Activated CD8-positive, alpha-beta memory T cell treated with anti-CD3 and anti-CD28 coated beads for 48 hours (primary cell): ENCODE results near the gene POLN.

ENCODE experiments used
- DNase-seq, 3 experiments: peaks; one replicate each; pipeline ENCODE4 v3.0.0-alpha.2; 2020; ENCODE audit warnings: low read depth in 2 of 3, low spot score in 2 of 3

The POLN gene

GRCh38 chr4:2087170-2087569, 154.8 kb downstream of the POLN start:
- no peak for DNase-seq

GRCh38 chr4:2085496-2085901, 156.4 kb downstream of the POLN start:
- no peak for DNase-seq

- no peak for DNase-seq
Measured at GRCh38 chr4:2084316-2084715, 157.6 kb downstream of the POLN start.

- no peak for DNase-seq
Measured at GRCh38 chr4:2083826-2084160, 158.1 kb downstream of the POLN start.

- DNase-seq: no peak
Measured at GRCh38 chr4:2083116-2083825, 158.7 kb downstream of the POLN start.

DNA sequence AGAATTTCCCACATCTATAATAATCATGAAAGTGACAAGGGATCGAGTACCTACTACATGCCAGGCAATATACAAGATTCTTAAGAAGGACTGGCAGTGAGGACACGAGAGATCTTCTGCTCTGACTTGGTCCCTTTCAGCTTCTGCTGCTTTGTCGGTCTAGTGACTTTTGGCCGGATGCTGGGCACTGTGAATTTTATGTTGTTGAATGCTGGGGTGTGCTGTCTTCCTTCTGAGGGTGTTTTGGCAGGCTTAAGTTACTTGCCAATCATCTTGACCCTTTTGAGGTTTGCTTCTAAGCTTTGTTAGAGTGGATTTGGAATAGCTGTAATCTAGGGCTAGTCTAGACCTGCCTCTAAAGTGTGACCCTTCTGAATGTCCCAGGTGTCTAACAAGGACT, 159.3 kb downstream of the POLN start:
- DNase-seq: no peak

DNA sequence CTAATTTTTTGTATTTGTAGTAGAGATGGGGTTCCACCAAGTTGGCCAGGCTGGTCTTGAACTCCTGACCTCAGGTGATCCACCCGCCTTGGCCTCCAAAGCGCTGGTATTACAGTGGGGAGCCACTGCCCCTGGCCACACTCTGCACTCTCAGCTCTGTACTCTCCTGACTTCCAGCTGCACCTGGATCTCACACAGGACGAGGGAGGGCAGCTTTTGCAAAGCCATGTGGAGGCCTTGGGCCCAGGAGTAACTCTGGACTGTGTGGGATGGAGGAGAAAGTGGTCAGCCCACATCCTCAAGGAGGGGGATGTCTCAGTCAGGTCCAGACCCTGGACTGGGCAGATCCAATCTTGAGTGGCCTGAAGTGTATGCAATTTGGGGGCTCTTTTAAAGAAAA, 159.8 kb downstream of the POLN start:
- no peak for DNase-seq

- DNase-seq: no peak
Measured at GRCh38 chr4:2081540-2081939, 160.4 kb downstream of the POLN start.

- no peak for DNase-seq
Measured at GRCh38 chr4:2080429-2081300, 161.3 kb downstream of the POLN start.

- DNase-seq: no peak
Measured at GRCh38 chr4:2079926-2080325, 162.0 kb downstream of the POLN start.

DNA sequence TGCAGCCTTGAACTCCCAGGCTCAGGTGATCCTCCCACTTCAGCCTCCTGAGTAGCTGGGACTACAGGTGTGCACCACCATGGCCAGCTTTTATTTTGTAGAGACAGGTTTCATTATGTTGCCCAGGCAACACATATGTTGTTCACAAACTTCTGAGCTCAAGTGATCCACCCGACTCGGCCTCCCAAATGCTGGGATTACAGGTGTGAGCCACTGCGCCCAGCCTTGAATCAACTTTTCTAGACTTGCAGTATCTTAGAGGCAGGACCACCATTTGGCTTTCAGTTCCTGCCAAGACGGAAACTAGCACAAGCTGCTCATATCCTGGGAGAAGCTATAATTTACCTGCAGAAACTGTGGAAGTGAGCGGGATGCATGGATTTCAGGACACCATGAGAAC, 162.9 kb downstream of the POLN start:
- DNase-seq: no peak

DNA sequence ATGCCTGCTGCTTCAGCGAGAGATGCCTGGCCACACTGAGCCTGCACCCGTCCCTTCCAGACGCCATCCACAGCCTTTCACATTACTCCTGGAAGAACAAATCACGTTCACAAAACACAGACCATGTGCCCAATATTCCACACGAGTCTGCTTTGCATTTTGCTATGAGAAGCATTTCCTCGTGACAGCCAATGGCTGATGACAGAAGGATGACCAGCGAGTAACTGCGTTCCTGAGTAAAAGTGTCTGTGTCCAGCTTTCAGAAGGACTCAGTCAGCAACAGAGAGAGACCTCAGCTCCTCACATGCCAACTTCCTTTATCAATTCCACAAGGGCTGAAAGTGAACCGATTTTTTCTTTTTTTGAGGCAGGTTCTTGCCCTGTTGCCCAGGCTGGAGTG, 163.3 kb downstream of the POLN start:
- DNase-seq: no peak

- no peak for DNase-seq
Measured at GRCh38 chr4:2077537-2078460, 164.1 kb downstream of the POLN start.

DNA sequence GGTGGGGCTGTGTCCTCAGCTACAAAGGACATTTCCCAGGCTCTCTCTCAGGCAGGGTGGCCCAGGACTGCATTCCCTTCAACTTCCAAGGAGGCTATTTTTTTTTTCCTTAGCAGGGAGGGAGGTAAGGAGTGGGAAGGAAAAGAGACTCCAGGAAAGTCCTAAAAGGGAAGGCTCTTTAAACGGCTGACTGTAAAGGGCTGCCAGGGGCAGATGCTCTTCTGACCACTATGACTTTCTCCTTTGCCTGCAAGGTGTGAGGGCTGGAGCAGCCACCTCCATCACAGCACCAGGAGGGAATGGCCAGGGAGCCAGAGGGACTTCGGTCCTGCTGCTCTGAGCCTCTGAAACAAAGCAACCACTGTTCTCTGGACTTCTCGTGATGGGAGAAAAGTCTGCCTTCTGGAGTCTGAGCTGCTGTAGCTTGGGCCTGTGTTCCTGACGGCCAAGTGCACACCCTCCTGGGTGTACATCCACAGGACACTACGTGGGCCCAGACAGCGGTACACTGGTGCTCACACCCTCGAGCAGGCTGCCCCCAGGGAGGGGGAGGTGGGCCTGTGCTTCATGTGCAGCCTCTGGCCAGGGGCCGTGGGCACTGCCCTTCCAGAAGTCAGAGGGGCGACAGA, 164.9 kb downstream of the POLN start:
- DNase-seq: no peak

DNA sequence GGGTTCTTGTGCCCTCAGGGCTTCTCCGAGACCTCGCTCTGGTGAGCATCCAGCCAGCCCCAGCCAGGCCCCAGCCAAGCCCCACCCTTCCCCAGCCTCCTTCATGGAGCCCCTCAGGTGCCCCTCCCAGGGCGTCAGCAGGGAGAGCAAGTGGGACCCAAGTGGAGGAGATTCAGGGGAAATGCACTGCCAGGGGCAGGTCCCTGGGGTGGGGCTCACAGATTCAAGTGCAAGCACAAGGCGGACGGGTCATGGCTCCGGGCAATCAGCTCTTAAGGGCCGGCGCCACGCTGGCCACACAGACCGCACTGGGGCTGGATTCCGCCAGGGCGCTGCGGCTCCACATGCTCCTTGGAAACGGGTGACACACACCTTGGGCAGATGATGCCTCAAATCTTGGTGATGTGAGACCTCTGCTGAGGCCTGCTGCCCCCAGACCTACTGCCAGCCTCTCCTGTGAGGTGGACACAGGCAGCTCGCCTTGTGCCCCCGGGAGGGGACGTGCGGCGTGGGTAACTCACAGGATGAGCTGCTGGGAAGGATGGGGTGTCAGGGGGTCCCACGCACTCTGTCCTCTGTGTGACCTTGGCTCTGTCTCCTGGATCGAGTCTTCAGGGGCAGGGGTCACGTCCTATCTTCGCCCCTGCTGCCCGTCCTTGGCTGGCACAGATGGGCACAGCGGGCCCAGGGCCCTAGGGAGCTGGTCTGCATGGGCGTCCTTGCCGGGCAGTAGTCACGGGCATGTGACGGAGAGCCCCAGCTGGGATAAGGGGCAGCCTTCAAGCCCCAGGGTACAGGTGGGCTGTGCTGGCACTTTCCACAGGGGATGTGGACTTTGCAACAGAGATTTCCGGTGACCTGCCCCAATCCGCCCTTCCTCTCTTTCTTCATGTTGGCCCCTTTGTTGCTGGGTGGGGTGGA, 165.7 kb downstream of the POLN start:
- no peak for DNase-seq

DNA sequence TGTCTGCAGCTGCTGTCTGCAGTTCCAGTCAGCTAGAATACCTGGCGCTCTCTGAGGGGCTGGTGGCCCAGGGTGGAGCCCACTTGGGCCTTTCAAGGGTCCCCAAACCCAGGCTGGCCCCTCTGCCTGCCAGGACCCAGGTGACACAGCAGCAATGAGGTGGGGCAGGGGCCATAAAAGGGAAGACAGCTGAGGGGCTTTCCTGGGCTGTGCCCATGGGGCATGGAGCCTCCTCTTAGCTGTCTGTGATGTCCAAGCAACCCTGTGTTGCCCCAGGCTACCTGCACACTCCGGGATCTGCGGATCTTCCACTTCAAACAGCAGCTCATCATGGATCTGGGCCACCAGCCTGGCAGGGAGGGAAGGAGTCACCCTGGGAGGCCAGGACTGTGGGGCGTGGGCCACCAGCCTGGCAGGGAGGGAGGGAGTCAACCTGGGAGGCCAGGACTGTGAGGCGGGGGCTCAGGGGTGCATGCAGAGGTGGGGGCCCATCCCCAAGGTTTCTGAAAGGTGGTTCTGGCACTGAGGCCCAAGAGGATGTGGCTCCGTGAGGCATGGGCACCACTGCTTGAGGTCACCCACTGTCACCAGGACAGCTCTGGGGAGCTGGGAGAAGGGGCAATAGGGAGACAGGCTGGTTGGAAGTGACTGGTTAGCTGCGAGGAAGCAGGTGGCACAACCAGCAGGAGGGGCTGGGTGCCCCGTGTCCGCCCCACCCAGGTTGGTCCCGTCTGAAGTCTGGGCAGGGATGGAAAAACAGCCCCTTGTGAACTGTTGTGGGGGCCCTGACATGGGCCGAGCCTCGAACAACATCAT, 166.5 kb downstream of the POLN start:
- no peak for DNase-seq

GRCh38 chr4:2074588-2074987, 167.3 kb downstream of the POLN start:
- DNase-seq: no peak

GRCh38 chr4:2073808-2074481, 168.0 kb downstream of the POLN start:
- DNase-seq: no peak
